Astrocyte (in vitro differentiated cells and primary cell): ENCODE data around the gene PPP1R7. TPM values are rescaled to one million over a fixed set of nuclear protein-coding genes. Genes with fewer than 3 reads are reported as not detected.

Experiments
- DNase-seq: peaks from one replicate; pipeline ENCODE4 v3.0.0-alpha.2; 2010; ENCODE audit warnings: low read depth
- FAIRE-seq: peaks from 2 replicates; lab custom pipeline; 2011; peaks lifted over from hg19 to GRCh38; lab: Jason Lieb, UNC
- H2AFZ ChIP-seq: 2 replicates; pipeline ENCODE4 v1.6.0; 2012; ENCODE audit warnings: low read depth, low read length, inconsistent platforms
- H3K27ac ChIP-seq: 2 replicates; pipeline ENCODE4 v1.5.1; 2011; ENCODE audit warnings: low read depth, low read length, inconsistent platforms
- H3K27me3 ChIP-seq: 2 replicates; pipeline ENCODE4 v1.6.0; 2011; ENCODE audit warnings: low read length, inconsistent platforms; ENCODE audit not compliant: insufficient read depth
- H3K36me3 ChIP-seq: 2 replicates; pipeline ENCODE4 v1.5.1; 2011; ENCODE audit warnings: low read length, inconsistent platforms; ENCODE audit not compliant: insufficient read depth
- H3K4me1 ChIP-seq: 2 replicates; pipeline ENCODE4 v1.5.1; 2011; ENCODE audit warnings: low read length, inconsistent platforms; ENCODE audit not compliant: insufficient read depth
- H3K4me2 ChIP-seq: 2 replicates; pipeline ENCODE4 v1.6.0; 2012; ENCODE audit warnings: low read length, inconsistent platforms
- H3K4me3 ChIP-seq: 2 replicates; pipeline ENCODE4 v1.5.1; 2011; ENCODE audit warnings: low read depth, mild to moderate bottlenecking, low read length, inconsistent platforms; ENCODE audit not compliant: insufficient read depth
- H3K79me2 ChIP-seq: 2 replicates; pipeline ENCODE4 v1.6.0; 2012; ENCODE audit warnings: mild to moderate bottlenecking, low read length, inconsistent platforms; ENCODE audit not compliant: insufficient read depth
- H3K9ac ChIP-seq: 2 replicates; pipeline ENCODE4 v1.6.0; 2012; ENCODE audit warnings: mild to moderate bottlenecking, low read length, inconsistent platforms
- H3K9me3 ChIP-seq: 2 replicates; pipeline ENCODE4 v1.5.1; 2012; ENCODE audit warnings: low read depth, mild to moderate bottlenecking, low read length, inconsistent platforms; ENCODE audit not compliant: insufficient read depth
- H4K20me1 ChIP-seq: 2 replicates; pipeline ENCODE4 v1.6.0; 2012; ENCODE audit warnings: low read length, inconsistent platforms; ENCODE audit not compliant: insufficient read depth
- H3K27ac Mint-ChIP-seq: one replicate; pipeline ENCODE4 v1.8.0; 2021; ENCODE audit warnings: mild to moderate bottlenecking, mixed read lengths; ENCODE audit not compliant: unreplicated experiment
- H3K27me3 Mint-ChIP-seq: one replicate; pipeline ENCODE4 v1.8.0; 2021; ENCODE audit warnings: low read depth, mixed read lengths; ENCODE audit not compliant: unreplicated experiment
- H3K36me3 Mint-ChIP-seq: one replicate; pipeline ENCODE4 v1.8.0; 2021; ENCODE audit warnings: low read depth, mixed read lengths; ENCODE audit not compliant: unreplicated experiment
- H3K4me1 Mint-ChIP-seq: one replicate; pipeline ENCODE4 v1.8.0; 2021; ENCODE audit warnings: low read depth, mixed read lengths; ENCODE audit not compliant: unreplicated experiment
- H3K4me3 Mint-ChIP-seq: one replicate; pipeline ENCODE4 v1.8.0; 2021; ENCODE audit warnings: mild to moderate bottlenecking, moderate library complexity, mixed read lengths; ENCODE audit not compliant: unreplicated experiment
- H3K9me3 Mint-ChIP-seq: one replicate; pipeline ENCODE4 v1.8.0; 2021; ENCODE audit warnings: mild to moderate bottlenecking, mixed read lengths; ENCODE audit not compliant: unreplicated experiment
- EZH2 ChIP-seq: IDR thresholded peaks from 2 replicates; pipeline ENCODE4 v1.6.1; 2012; ENCODE audit warnings: mild to moderate bottlenecking, low read length, inconsistent platforms; ENCODE audit not compliant: insufficient read depth
- total RNA-seq: library from RNA; stranded (reverse); gene quantifications from 2 replicates; pipeline ENCODE4 v1.2.1, GENCODE V29; 2021
- TF ChIP-seq, protein P1 (sequence below): IDR thresholded peaks from 2 replicates; pipeline ENCODE4 v1.5.1; 2011; ENCODE audit warnings: low read depth, mild to moderate bottlenecking, inconsistent platforms, low read length, moderate library complexity; ENCODE audit not compliant: insufficient read depth

PPP1R7 gene
- total RNA-seq, 1 donor from 2014 or later: 53.4 TPM

DNA sequence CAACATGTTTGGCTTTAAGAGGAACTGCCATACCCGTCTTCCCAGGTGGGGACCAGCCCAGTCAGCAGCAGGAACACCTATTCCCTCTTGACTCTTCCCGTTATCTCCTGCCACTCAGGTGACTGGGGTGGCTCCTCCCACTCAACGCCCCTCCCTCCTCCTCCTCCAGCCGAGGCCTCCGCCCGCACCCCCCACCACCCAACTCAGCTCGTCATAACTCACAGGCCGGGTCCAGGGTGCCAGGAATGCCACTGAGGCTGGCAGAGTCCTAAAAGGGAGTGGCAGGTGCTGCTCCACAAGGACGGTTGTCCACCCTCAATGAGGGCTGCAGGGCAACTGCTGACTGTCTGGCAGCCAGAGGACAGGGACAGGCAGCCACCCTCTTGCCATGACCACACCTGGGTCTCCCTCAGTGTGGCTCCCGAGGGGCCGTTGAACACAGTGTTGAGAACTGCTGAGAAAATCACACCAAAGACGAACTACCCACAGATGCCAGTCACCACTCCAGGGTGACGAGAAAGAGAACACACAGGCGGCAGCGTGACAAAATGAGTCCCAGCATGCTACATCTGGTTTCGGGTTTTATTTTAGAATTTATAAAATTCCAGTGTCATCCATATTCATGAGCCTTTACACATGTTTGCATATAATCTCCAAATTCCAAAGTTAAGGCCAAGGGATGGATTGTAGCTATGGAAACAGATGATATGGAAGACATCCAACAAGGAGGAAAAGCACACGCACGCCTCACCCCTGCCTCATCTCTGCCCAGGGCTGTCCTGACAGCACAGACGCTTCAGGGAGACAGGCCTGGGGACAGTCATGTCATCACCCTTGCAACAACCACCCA is 76.7 kb downstream of the PPP1R7 start:
- Histone ChIP-seq H3K4me3 (no peak overlapping the region), H3K4me2 (no peak overlapping the region), H3K27me3 (no peaks in the 10 kb centered on the region), H3K9ac (no peak overlapping the region), H2AFZ (no peak overlapping the region), H3K36me3 (peaks cover 56% of the 10 kb centered on the region), H4K20me1 (peaks cover 91% of the 10 kb centered on the region), H3K27ac (no peak overlapping the region), H3K4me1 (peaks cover 17% of the 10 kb centered on the region), H3K79me2 (peaks cover 5% of the 10 kb centered on the region), H3K9me3 (no peaks in the 10 kb centered on the region)
- H3K4me1 Mint-ChIP-seq: peaks cover 16% of the 10 kb centered on the region
- DNase-seq: no peak
- H3K27me3 Mint-ChIP-seq: no peaks in the 10 kb centered on the region
- peaks cover 25% of the 10 kb centered on the region for H3K36me3 Mint-ChIP-seq
- TF ChIP-seq EZH2: no peak
- TF ChIP-seq, protein P1, sequence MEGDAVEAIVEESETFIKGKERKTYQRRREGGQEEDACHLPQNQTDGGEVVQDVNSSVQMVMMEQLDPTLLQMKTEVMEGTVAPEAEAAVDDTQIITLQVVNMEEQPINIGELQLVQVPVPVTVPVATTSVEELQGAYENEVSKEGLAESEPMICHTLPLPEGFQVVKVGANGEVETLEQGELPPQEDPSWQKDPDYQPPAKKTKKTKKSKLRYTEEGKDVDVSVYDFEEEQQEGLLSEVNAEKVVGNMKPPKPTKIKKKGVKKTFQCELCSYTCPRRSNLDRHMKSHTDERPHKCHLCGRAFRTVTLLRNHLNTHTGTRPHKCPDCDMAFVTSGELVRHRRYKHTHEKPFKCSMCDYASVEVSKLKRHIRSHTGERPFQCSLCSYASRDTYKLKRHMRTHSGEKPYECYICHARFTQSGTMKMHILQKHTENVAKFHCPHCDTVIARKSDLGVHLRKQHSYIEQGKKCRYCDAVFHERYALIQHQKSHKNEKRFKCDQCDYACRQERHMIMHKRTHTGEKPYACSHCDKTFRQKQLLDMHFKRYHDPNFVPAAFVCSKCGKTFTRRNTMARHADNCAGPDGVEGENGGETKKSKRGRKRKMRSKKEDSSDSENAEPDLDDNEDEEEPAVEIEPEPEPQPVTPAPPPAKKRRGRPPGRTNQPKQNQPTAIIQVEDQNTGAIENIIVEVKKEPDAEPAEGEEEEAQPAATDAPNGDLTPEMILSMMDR: no peak
- no peak overlapping the region for H3K4me3 Mint-ChIP-seq
- no peak for FAIRE-seq
- peak overlapping the region; percentile 50 for H3K27ac Mint-ChIP-seq
- no peaks in the 10 kb centered on the region for H3K9me3 Mint-ChIP-seq

DNA sequence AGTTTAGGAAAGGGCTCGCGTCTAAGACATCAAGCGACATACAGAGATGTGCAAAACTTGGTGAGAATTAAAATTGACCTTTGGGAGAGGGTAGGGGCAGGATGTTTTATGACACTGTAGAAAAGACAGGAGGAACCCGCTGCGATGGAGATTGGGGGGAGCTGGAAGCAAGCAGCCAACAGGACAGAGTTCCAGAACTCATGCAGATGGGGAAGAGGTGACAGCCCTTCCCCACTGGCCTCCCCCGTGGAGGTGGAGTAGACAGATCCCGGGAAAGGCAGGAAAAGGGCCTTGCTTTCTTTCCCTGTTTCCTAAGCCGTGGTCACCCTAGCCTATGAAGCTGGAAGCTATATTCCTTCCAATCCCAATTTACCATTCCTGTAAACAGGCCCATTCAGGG is 77.3 kb downstream of the PPP1R7 start:
- Histone ChIP-seq H3K79me2 (peaks cover 5% of the 10 kb centered on the region), H2AFZ (no peak overlapping the region), H3K4me2 (no peak overlapping the region), H3K27ac (no peak overlapping the region), H3K27me3 (no peaks in the 10 kb centered on the region), H3K9me3 (no peaks in the 10 kb centered on the region), H3K36me3 (peaks cover 56% of the 10 kb centered on the region), H4K20me1 (peaks cover 96% of the 10 kb centered on the region), H3K4me1 (peaks cover 17% of the 10 kb centered on the region), H3K9ac (no peak overlapping the region), H3K4me3 (no peak overlapping the region)
- Mint-ChIP-seq H3K9me3 (no peaks in the 10 kb centered on the region), H3K27me3 (no peaks in the 10 kb centered on the region), H3K4me1 (peaks cover 16% of the 10 kb centered on the region), H3K4me3 (no peak overlapping the region), H3K27ac (peak overlapping the region; percentile 21), H3K36me3 (peaks cover 25% of the 10 kb centered on the region)
- TF ChIP-seq, protein P1: no peak
- no peak for TF ChIP-seq EZH2
- no peak for DNase-seq
- FAIRE-seq: no peak
